Measurements from ENCODE around the gene RNPEP.
"Not testable (repeated sequence)": the region's sequence is repeated elsewhere in the genome, so short reads cannot be mapped to it uniquely, and the experiment has no call there.

- not testable (repeated sequence) for TF ChIP-seq CTCF (conservative IDR thresholded peaks at IDR 0.05; ENCODE audit: low read length); EZH2phosphoT487 (IDR thresholded peaks at IDR 0.05; ENCODE audit: borderline replicate concordance, low read depth, low read length)
Observed at GRCh38 chr1:201962382-201962781, 20.1 kb upstream of the RNPEP start.
